ENCODE results near the gene GPX5. TPM values are rescaled to one million over a fixed set of nuclear protein-coding genes. Genes with fewer than 3 reads are reported as not detected.

Gene GPX5
- polyA plus RNA-seq, 1 donor from 2014 or later: not detected

DNA sequence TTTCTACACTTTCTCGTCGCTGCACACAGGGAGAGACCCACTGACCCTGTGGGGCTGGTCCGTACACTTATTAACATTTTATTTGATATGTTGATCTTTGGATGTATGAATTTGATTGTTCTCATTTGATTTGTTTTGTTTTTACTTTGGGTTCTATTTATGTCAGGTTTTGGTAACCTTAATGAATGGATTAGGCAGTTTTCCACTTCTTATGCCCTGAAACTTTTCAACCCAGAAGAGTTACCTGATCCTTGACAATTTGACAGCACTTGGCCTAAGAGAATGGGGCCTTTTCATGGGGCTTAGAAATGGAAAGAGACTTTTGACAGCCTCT is 33.7 kb upstream of the GPX5 start:
- no peaks in the 10 kb centered on the region for H3K9me3 ChIP-seq (ENCODE audit: low read length)
- no peaks in the 10 kb centered on the region for H3K9me2 ChIP-seq (ENCODE audit: insufficient read depth, low read length)
- H3K4me2 ChIP-seq (ENCODE audit: low read length): no peak overlapping the region
- H4K20me1 ChIP-seq (ENCODE audit: insufficient read depth): no peaks in the 10 kb centered on the region
- H2AFZ ChIP-seq (ENCODE audit: low read depth, low read length): no peak overlapping the region
- H3F3A ChIP-seq (ENCODE audit: insufficient read depth, low read length, poor library complexity, severe bottlenecking): no peaks in the 10 kb centered on the region
- H3K9ac ChIP-seq (ENCODE audit: low read length): no peak overlapping the region
- H3K27ac ChIP-seq (ENCODE audit: low read length): no peak overlapping the region
- H3K79me2 ChIP-seq (replicated peaks; ENCODE audit: insufficient read depth, low read length): no peaks in the 10 kb centered on the region
- TF ChIP-seq EZH2 (IDR thresholded peaks at IDR 0.05; ENCODE audit: borderline replicate concordance, insufficient read depth, low read length, poor library complexity, severe bottlenecking) (no peak), CTCF (IDR thresholded peaks at IDR 0.05; ENCODE audit: poor library complexity, severe bottlenecking) (no peak), EP300 (conservative IDR thresholded peaks at IDR 0.05; ENCODE audit: poor library complexity, severe bottlenecking) (no peak), RAD21 (conservative IDR thresholded peaks at IDR 0.05) (no peak), MXI1 (conservative IDR thresholded peaks at IDR 0.05; ENCODE audit: poor library complexity, severe bottlenecking) (no peak), TAF1 (IDR thresholded peaks at IDR 0.05; ENCODE audit: low read depth) (no peak), POLR2AphosphoS5 (IDR thresholded peaks at IDR 0.05) (no peak)
- TF ChIP-seq, protein P1, sequence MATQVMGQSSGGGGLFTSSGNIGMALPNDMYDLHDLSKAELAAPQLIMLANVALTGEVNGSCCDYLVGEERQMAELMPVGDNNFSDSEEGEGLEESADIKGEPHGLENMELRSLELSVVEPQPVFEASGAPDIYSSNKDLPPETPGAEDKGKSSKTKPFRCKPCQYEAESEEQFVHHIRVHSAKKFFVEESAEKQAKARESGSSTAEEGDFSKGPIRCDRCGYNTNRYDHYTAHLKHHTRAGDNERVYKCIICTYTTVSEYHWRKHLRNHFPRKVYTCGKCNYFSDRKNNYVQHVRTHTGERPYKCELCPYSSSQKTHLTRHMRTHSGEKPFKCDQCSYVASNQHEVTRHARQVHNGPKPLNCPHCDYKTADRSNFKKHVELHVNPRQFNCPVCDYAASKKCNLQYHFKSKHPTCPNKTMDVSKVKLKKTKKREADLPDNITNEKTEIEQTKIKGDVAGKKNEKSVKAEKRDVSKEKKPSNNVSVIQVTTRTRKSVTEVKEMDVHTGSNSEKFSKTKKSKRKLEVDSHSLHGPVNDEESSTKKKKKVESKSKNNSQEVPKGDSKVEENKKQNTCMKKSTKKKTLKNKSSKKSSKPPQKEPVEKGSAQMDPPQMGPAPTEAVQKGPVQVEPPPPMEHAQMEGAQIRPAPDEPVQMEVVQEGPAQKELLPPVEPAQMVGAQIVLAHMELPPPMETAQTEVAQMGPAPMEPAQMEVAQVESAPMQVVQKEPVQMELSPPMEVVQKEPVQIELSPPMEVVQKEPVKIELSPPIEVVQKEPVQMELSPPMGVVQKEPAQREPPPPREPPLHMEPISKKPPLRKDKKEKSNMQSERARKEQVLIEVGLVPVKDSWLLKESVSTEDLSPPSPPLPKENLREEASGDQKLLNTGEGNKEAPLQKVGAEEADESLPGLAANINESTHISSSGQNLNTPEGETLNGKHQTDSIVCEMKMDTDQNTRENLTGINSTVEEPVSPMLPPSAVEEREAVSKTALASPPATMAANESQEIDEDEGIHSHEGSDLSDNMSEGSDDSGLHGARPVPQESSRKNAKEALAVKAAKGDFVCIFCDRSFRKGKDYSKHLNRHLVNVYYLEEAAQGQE (IDR thresholded peaks at IDR 0.05; ENCODE audit: borderline replicate concordance): no peak
- no peaks in the 10 kb centered on the region for H3K36me3 ChIP-seq (ENCODE audit: insufficient read depth, low read length)
- peaks cover 16% of the 10 kb centered on the region for H3K27me3 ChIP-seq (ENCODE audit: insufficient read depth, low read depth, low read length)
- no peak overlapping the region for H3K4me3 ChIP-seq (ENCODE audit: low read length)

DNA sequence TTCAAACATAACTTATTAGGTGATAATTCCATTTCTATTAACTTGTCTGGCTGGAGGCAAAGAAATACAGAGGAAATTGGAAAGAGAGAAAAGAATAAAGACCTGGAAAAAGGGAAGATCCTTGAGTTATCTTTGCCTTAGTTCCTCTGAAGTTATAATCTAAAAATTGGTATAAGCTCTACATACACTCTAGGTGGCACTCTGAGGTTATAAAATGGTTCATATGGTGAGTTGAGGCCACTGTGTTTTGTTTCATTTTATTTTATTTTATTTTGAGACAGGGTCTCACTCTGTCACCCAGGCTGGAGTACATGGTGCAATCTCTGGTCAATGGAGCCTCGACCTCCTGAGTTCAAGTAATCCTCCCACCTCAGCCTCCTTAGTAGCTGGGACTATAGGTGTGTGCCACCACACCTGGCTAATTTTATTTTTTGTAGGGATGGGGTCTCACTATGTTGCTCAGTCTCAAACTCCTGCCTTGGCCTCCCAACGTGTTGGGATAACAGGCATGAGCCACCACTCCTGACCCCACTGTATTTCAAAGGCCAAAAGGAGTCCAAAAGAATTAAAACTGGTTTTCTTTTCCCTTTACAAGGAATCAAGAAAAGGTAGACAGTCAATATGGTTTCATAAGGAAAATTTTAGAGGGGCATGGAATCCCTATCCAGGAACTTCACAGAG is 29.4 kb upstream of the GPX5 start:
- Histone ChIP-seq H3K79me2 (replicated peaks; ENCODE audit: insufficient read depth, low read length) (no peaks in the 10 kb centered on the region), H3K4me2 (ENCODE audit: low read length) (no peak overlapping the region), H3K36me3 (ENCODE audit: insufficient read depth, low read length) (no peaks in the 10 kb centered on the region), H3K27ac (ENCODE audit: low read length) (no peak overlapping the region), H3K9me3 (ENCODE audit: low read length) (no peaks in the 10 kb centered on the region), H3K9me2 (ENCODE audit: insufficient read depth, low read length) (no peaks in the 10 kb centered on the region), H3K27me3 (ENCODE audit: insufficient read depth, low read depth, low read length) (no peaks in the 10 kb centered on the region), H3K4me3 (ENCODE audit: low read length) (no peak overlapping the region), H2AFZ (ENCODE audit: low read depth, low read length) (no peak overlapping the region), H3F3A (ENCODE audit: insufficient read depth, low read length, poor library complexity, severe bottlenecking) (no peaks in the 10 kb centered on the region), H4K20me1 (ENCODE audit: insufficient read depth) (no peaks in the 10 kb centered on the region), H3K9ac (ENCODE audit: low read length) (no peak overlapping the region)
- TF ChIP-seq RAD21 (conservative IDR thresholded peaks at IDR 0.05): peak; percentile 75
- TF ChIP-seq EZH2 (IDR thresholded peaks at IDR 0.05; ENCODE audit: borderline replicate concordance, insufficient read depth, low read length, poor library complexity, severe bottlenecking): no peak
- peak; percentile 66 for TF ChIP-seq CTCF (IDR thresholded peaks at IDR 0.05; ENCODE audit: poor library complexity, severe bottlenecking)
- TF ChIP-seq, protein P1 (IDR thresholded peaks at IDR 0.05; ENCODE audit: borderline replicate concordance): no peak
- peak; percentile 74 for TF ChIP-seq SMC3 (conservative IDR thresholded peaks at IDR 0.05; ENCODE audit: poor library complexity)

Measured in neural cell (in vitro differentiated cells).